Smooth muscle cell (in vitro differentiated cells): ENCODE results near the gene ZNF726. TPM values are rescaled to one million over a fixed set of nuclear protein-coding genes. Genes with fewer than 3 reads are reported as not detected.

Experiments used
- DNase-seq: peaks from one replicate; lab custom pipeline; 2025; ENCODE audit not compliant: unreplicated experiment; lab: John Stamatoyannopoulos, UW
- H2AFZ ChIP-seq: fragments of 200-600 bp; sonication (generic); 2 replicates; pipeline ENCODE4 v1.6.0; 2016; ENCODE audit warnings: antibody characterized with exemption, low read depth, mild to moderate bottlenecking
- H3F3A ChIP-seq: fragments of 200-600 bp; sonication (generic); 2 replicates; pipeline ENCODE4 v1.6.0; 2017; ENCODE audit warnings: antibody characterized with exemption, low read depth
- H3K27ac ChIP-seq: fragments of 200-600 bp; sonication (generic); 2 replicates; pipeline ENCODE4 v1.5.1; 2016; ENCODE audit warnings: low read depth, mild to moderate bottlenecking
- H3K27me3 ChIP-seq: fragments of 200-600 bp; sonication (generic); 2 replicates; pipeline ENCODE4 v1.6.1; 2016; ENCODE audit warnings: low read depth, mild to moderate bottlenecking
- H3K36me3 ChIP-seq: fragments of 200-600 bp; sonication (generic); 2 replicates; pipeline ENCODE4 v1.5.1; 2016; ENCODE audit warnings: low read depth
- H3K4me1 ChIP-seq: fragments of 200-600 bp; sonication (generic); 2 replicates; pipeline ENCODE4 v1.5.1; 2016; ENCODE audit warnings: low read depth
- H3K4me2 ChIP-seq: fragments of 200-600 bp; sonication (generic); 2 replicates; pipeline ENCODE4 v1.6.0; 2016; ENCODE audit warnings: mild to moderate bottlenecking
- H3K4me3 ChIP-seq: fragments of 200-600 bp; sonication (generic); 2 replicates; pipeline ENCODE4 v1.5.1; 2016; ENCODE audit warnings: mild to moderate bottlenecking
- H3K79me2 ChIP-seq: fragments of 200-600 bp; sonication (generic); 2 replicates; pipeline ENCODE4 v1.6.0; 2016; ENCODE audit warnings: low read depth, mild to moderate bottlenecking
- H3K9ac ChIP-seq: fragments of 200-600 bp; sonication (generic); 2 replicates; pipeline ENCODE4 v1.6.0; 2016; ENCODE audit warnings: low read depth
- H3K9me3 ChIP-seq: fragments of 200-600 bp; sonication (generic); replicated peaks from 2 replicates; pipeline ENCODE4 v1.5.1; 2016; ENCODE audit warnings: low read depth
- H4K20me1 ChIP-seq: fragments of 200-600 bp; sonication (generic); 2 replicates; pipeline ENCODE4 v1.6.0; 2016; ENCODE audit warnings: low read depth
- CTCF ChIP-seq: fragments of 200-600 bp; sonication (generic); IDR thresholded peaks from 2 replicates; pipeline ENCODE4 v1.5.1; 2017; ENCODE audit warnings: borderline replicate concordance, mild to moderate bottlenecking, antibody characterized with exemption; ENCODE audit not compliant: insufficient read depth, poor library complexity, severe bottlenecking
- WGBS: methylation state at CpG from one replicate; pipeline ENCODE4 v1.1.7; 2016; ENCODE audit warnings: low lambda C conversion rate; 5-methylcytosine and 5-hydroxymethylcytosine counted together
- polyA plus RNA-seq: library from polyadenylated mRNA; unstranded; fragments of >200 nt; fragmentation: Nextera tagmentation; extraction: Ambion mirVana; gene quantifications from 2 replicates; pipeline ENCODE4 v1.2.1, GENCODE V29; 2016
- total RNA-seq: library from RNA; depleted of rRNA; stranded (reverse); fragments of >200 nt; gene quantifications from 2 replicates; pipeline ENCODE4 v1.2.3, GENCODE V29; 2014

ZNF726 gene
- total RNA-seq (not detected in 2 replicates), polyA plus RNA-seq (not detected in 2 replicates)

- 88% methylated on average over 44 of the region's 44 CpGs for WGBS
- no peak for DNase-seq
- H3K27ac ChIP-seq, result no peak within 1 kb of the TSS
- H3K36me3 ChIP-seq, result no peaks in the 10 kb centered on the region
- no peaks in the 10 kb centered on the region for H3F3A ChIP-seq
- no peaks in the 10 kb centered on the region for H3K27me3 ChIP-seq
- no peak within 1 kb of the TSS for H3K4me3 ChIP-seq
- no peak within 1 kb of the TSS for H3K4me2 ChIP-seq
- H3K9ac ChIP-seq, result no peak within 1 kb of the TSS
- H3K9me3 ChIP-seq, result peaks cover 7% of the 10 kb centered on the region
- no peaks in the 10 kb centered on the region for H3K4me1 ChIP-seq
- no peaks in the 10 kb centered on the region for H3K79me2 ChIP-seq
- TF ChIP-seq CTCF, result no peak
- H4K20me1 ChIP-seq, result no peaks in the 10 kb centered on the region
- H2AFZ ChIP-seq, result no peak within 1 kb of the TSS
Observed at GRCh38 chr19:23914402-23915286, at the start of gene ZNF726. Gene ZNF726 (plus strand): TSS chr19:23914886. CDS start chr19:23914995, 109 bp downstream.

- H3K27ac ChIP-seq, result no peak overlapping the region
- TF ChIP-seq CTCF, result no peak
- H3K9me3 ChIP-seq, result no peaks in the 10 kb centered on the region
- H3K36me3 ChIP-seq, result no peaks in the 10 kb centered on the region
- H3K27me3 ChIP-seq, result no peaks in the 10 kb centered on the region
- H3F3A ChIP-seq, result no peaks in the 10 kb centered on the region
- H4K20me1 ChIP-seq, result no peaks in the 10 kb centered on the region
- H3K4me2 ChIP-seq, result no peak overlapping the region
- H3K4me3 ChIP-seq, result no peak overlapping the region
- WGBS, result 83% methylated on average over 4 of the region's 4 CpGs
- H3K4me1 ChIP-seq, result no peaks in the 10 kb centered on the region
- H2AFZ ChIP-seq, result no peak overlapping the region
- H3K79me2 ChIP-seq, result no peaks in the 10 kb centered on the region
- no peak overlapping the region for H3K9ac ChIP-seq
- no peak for DNase-seq
Observed at GRCh38 chr19:23867895-23868294, 46.8 kb upstream of the ZNF726 start.

GRCh38 chr19:23868630-23869029, 46.1 kb upstream of the ZNF726 start:
- no peak overlapping the region for H2AFZ ChIP-seq

More at GRCh38 chr19:23868630-23869029, 46.1 kb upstream of the ZNF726 start:
- TF ChIP-seq CTCF, result no peak
- no peak for DNase-seq
- Histone ChIP-seq H3K9ac (no peak overlapping the region), H3K36me3 (no peaks in the 10 kb centered on the region), H3K27ac (no peak overlapping the region), H3F3A (no peaks in the 10 kb centered on the region), H3K27me3 (no peaks in the 10 kb centered on the region), H3K9me3 (no peaks in the 10 kb centered on the region), H3K79me2 (no peaks in the 10 kb centered on the region), H3K4me1 (no peaks in the 10 kb centered on the region), H3K4me2 (no peak overlapping the region), H3K4me3 (no peak overlapping the region), H4K20me1 (no peaks in the 10 kb centered on the region)
- 93% methylated on average over 3 of the region's 3 CpGs for WGBS
